Hepatocyte (in vitro differentiated cells): Measurements from ENCODE around the gene CMTM8.

Experiments used
- EZH2 ChIP-seq: fragments of 200-600 bp; sonication (generic); IDR thresholded peaks from 2 replicates; pipeline ENCODE4 v1.6.1; 2016; ENCODE audit warnings: antibody characterized with exemption, mild to moderate bottlenecking, borderline replicate concordance
- TF ChIP-seq, protein P1 (sequence below): fragments of 200-600 bp; sonication (generic); IDR thresholded peaks from 2 replicates; pipeline ENCODE4 v1.5.1; 2016; ENCODE audit warnings: antibody characterized with exemption, mild to moderate bottlenecking; ENCODE audit not compliant: poor library complexity

DNA sequence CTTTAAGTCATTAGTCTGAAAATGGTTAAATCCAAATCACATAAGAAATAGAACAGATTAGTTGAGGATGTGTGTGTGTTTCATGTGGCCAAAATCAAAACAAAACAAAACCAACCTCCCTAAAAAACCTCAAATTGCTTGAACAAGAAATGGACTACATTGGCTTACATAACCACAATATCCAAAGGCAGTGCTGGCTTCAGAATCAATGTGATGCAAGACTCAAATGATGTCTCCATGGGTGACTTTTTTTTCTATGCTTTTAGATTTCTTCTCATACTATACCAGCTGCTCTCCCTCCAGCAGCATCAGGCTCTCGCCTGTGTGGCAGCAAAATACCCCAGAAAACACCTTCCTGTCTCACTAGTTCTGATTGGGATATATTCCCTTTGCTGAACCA lies 36.0 kb upstream of the CMTM8 start:
- TF ChIP-seq, protein P1, sequence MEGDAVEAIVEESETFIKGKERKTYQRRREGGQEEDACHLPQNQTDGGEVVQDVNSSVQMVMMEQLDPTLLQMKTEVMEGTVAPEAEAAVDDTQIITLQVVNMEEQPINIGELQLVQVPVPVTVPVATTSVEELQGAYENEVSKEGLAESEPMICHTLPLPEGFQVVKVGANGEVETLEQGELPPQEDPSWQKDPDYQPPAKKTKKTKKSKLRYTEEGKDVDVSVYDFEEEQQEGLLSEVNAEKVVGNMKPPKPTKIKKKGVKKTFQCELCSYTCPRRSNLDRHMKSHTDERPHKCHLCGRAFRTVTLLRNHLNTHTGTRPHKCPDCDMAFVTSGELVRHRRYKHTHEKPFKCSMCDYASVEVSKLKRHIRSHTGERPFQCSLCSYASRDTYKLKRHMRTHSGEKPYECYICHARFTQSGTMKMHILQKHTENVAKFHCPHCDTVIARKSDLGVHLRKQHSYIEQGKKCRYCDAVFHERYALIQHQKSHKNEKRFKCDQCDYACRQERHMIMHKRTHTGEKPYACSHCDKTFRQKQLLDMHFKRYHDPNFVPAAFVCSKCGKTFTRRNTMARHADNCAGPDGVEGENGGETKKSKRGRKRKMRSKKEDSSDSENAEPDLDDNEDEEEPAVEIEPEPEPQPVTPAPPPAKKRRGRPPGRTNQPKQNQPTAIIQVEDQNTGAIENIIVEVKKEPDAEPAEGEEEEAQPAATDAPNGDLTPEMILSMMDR, result no peak
- no peak for TF ChIP-seq EZH2
